GM23338 (cell line): ENCODE results near the gene AR. TPM values are rescaled to one million over a fixed set of nuclear protein-coding genes. Genes with fewer than 3 reads are reported as not detected.

Experiments used
- ATAC-seq: fragments of 200-7000 bp; cut with Tn5 transposase; 3 replicates; pipeline ENCODE4 v1.9.1; 2020
- DNase-seq: peaks from one replicate; pipeline ENCODE4 v3.0.0-alpha.2; 2015; ENCODE audit warnings: low spot score
- H2AFZ ChIP-seq: fragments of 200-600 bp; sonication (generic); 2 replicates; pipeline ENCODE4 v1.8.0; 2016; ENCODE audit warnings: antibody characterized with exemption, mild to moderate bottlenecking, moderate library complexity
- H3F3A ChIP-seq: fragments of 200-600 bp; sonication (generic); replicated peaks from 2 replicates; pipeline ENCODE4 v1.8.0; 2017; ENCODE audit warnings: antibody characterized with exemption, mixed run types, low read depth
- H3K27ac ChIP-seq: fragments of 200-600 bp; sonication (generic); 2 replicates; pipeline ENCODE4 v1.6.1; 2016; ENCODE audit warnings: low read depth
- H3K27me3 ChIP-seq: fragments of 200-600 bp; sonication (generic); 2 replicates; pipeline ENCODE4 v1.8.0; 2016; ENCODE audit warnings: mild to moderate bottlenecking, mixed run types, moderate library complexity; ENCODE audit not compliant: insufficient read depth
- H3K36me3 ChIP-seq: fragments of 200-600 bp; sonication (generic); 2 replicates; pipeline ENCODE4 v1.8.0; 2016; ENCODE audit warnings: mild to moderate bottlenecking; ENCODE audit not compliant: insufficient read depth
- H3K4me1 ChIP-seq: fragments of 200-600 bp; sonication (generic); 2 replicates; pipeline ENCODE4 v1.8.0; 2016; ENCODE audit warnings: mild to moderate bottlenecking, moderate library complexity; ENCODE audit not compliant: insufficient read depth
- H3K4me2 ChIP-seq: fragments of 200-600 bp; sonication (generic); 2 replicates; pipeline ENCODE4 v1.7.1; 2017; ENCODE audit warnings: mixed run types
- H3K4me3 ChIP-seq: fragments of 200-600 bp; sonication (generic); 2 replicates; pipeline ENCODE4 v1.6.1; 2016; ENCODE audit warnings: mixed run types
- H3K79me2 ChIP-seq: fragments of 200-600 bp; sonication (generic); replicated peaks from 2 replicates; pipeline ENCODE4 v1.8.0; 2017; ENCODE audit warnings: mild to moderate bottlenecking; ENCODE audit not compliant: insufficient read depth
- H3K9me2 ChIP-seq: fragments of 200-600 bp; sonication (generic); 2 replicates; pipeline ENCODE4 v1.8.0; 2017; ENCODE audit not compliant: insufficient read depth
- H4K20me1 ChIP-seq: fragments of 200-600 bp; sonication (generic); replicated peaks from 2 replicates; pipeline ENCODE4 v1.8.0; 2017; ENCODE audit warnings: mild to moderate bottlenecking; ENCODE audit not compliant: insufficient read depth
- H3K27ac Mint-ChIP-seq: 2 replicates; pipeline ENCODE4 v1.8.0; 2020; ENCODE audit warnings: inconsistent platforms, mild to moderate bottlenecking, moderate library complexity, mixed read lengths
- H3K27me3 Mint-ChIP-seq: 3 replicates; pipeline ENCODE4 v1.8.0; 2022; ENCODE audit warnings: low read depth, mild to moderate bottlenecking, moderate library complexity, mixed read lengths, inconsistent platforms; ENCODE audit not compliant: insufficient read depth, poor library complexity
- H3K36me3 Mint-ChIP-seq: 3 replicates; pipeline ENCODE4 v1.8.0; 2021; ENCODE audit warnings: low read depth, mild to moderate bottlenecking, inconsistent platforms, moderate library complexity, mixed read lengths
- H3K4me1 Mint-ChIP-seq: 3 replicates; pipeline ENCODE4 v1.8.0; 2020; ENCODE audit warnings: mild to moderate bottlenecking, inconsistent platforms, mixed read lengths
- H3K4me3 Mint-ChIP-seq: 3 replicates; pipeline ENCODE4 v1.8.0; 2021; ENCODE audit warnings: moderate library complexity, mild to moderate bottlenecking, inconsistent platforms, mixed read lengths
- H3K9me3 Mint-ChIP-seq: 3 replicates; pipeline ENCODE4 v1.8.0; 2020; ENCODE audit warnings: moderate library complexity, mild to moderate bottlenecking, inconsistent platforms, mixed read lengths
- CREB1 ChIP-seq: fragments of 250-450 bp; sonication (Bioruptor Pico); IDR thresholded peaks from 2 replicates; pipeline ENCODE4 v1.5.0; 2020; ENCODE audit warnings: low read depth, mild to moderate bottlenecking, moderate library complexity
- ETS1 ChIP-seq: IDR thresholded peaks from 2 replicates; pipeline ENCODE4 v1.6.1; 2016; ENCODE audit warnings: antibody characterized with exemption
- EZH2 ChIP-seq: fragments of 200-600 bp; sonication (generic); IDR thresholded peaks from one replicate; pipeline ENCODE4 v1.8.0; 2017; ENCODE audit warnings: antibody characterized with exemption, mild to moderate bottlenecking, low read depth; ENCODE audit not compliant: unreplicated experiment
- EZH2phosphoT487 ChIP-seq: fragments of 200-600 bp; sonication (generic); IDR thresholded peaks from one replicate; pipeline ENCODE4 v1.8.1; 2018; ENCODE audit warnings: antibody characterized with exemption; ENCODE audit not compliant: unreplicated experiment
- JUNB ChIP-seq: IDR thresholded peaks from one replicate; pipeline ENCODE4 v1.6.1; 2016; ENCODE audit warnings: antibody characterized with exemption; ENCODE audit not compliant: unreplicated experiment
- NANOG ChIP-seq: IDR thresholded peaks from 2 replicates; pipeline ENCODE4 v1.6.1; 2016; ENCODE audit warnings: antibody characterized with exemption, borderline replicate concordance
- POLR2AphosphoS5 ChIP-seq: IDR thresholded peaks from 2 replicates; pipeline ENCODE4 v1.6.1; 2016; ENCODE audit warnings: antibody characterized with exemption, low read depth
- REST ChIP-seq: IDR thresholded peaks from one replicate; pipeline ENCODE4 v1.6.1; 2018; ENCODE audit warnings: antibody characterized with exemption; ENCODE audit not compliant: unreplicated experiment
- STAT1 ChIP-seq: IDR thresholded peaks from one replicate; pipeline ENCODE4 v1.6.1; 2016; ENCODE audit warnings: antibody characterized with exemption; ENCODE audit not compliant: unreplicated experiment
- ZNF114 ChIP-seq: fragments of 250-450 bp; sonication (Bioruptor Pico); IDR thresholded peaks from 2 replicates; pipeline ENCODE4 v1.5.0; 2020; ENCODE audit warnings: mild to moderate bottlenecking, moderate library complexity
- ZNF331 ChIP-seq: fragments of 250-450 bp; sonication (Bioruptor Pico); IDR thresholded peaks from 2 replicates; pipeline ENCODE4 v1.5.0; 2020; ENCODE audit warnings: low read depth, mild to moderate bottlenecking, moderate library complexity
- polyA plus RNA-seq: library from polyadenylated mRNA; unstranded; fragments of >200 nt; fragmentation: Nextera tagmentation; extraction: Ambion mirVana; gene quantifications from 2 replicates; pipeline ENCODE4 v1.2.1, GENCODE V29; 2016
- total RNA-seq: library from RNA; depleted of rRNA; stranded (reverse); fragments of >200 nt; shearing (Covaris generic); gene quantifications from 2 replicates; pipeline ENCODE4 v1.2.3, GENCODE V29; 2014
- TF ChIP-seq, protein P1 (sequence below): fragments of 250-450 bp; sonication (Bioruptor Pico); IDR thresholded peaks from 2 replicates; pipeline ENCODE4 v1.5.0; 2020; ENCODE audit warnings: mild to moderate bottlenecking, moderate library complexity
- TF ChIP-seq, protein P2 (sequence below), 2 experiments: fragments of 200-600 bp in 1 of 2; sonication (generic) in 1 of 2; conservative IDR thresholded peaks; 2 replicates each; pipeline versions ENCODE4 v1.5.1 to v1.6.1; 2016 to 2017; ENCODE audit warnings: antibody characterized with exemption in 2 of 2, low read depth in 2 of 2, mild to moderate bottlenecking in 2 of 2, moderate library complexity in 1 of 2

The AR gene
- total and polyA plus RNA-seq, 2 experiments from 2014 or later, result 11.2 to 13.3 TPM

GRCh38 chrX:67599532-67599931 is 55.7 kb downstream of the AR start:
- no peaks in the 10 kb centered on the region for H3F3A ChIP-seq
- TF ChIP-seq REST (no peak), NANOG (no peak), JUNB (no peak), EZH2 (no peak), STAT1 (no peak), CREB1 (CRISPR knock-in tag) (no peak), EZH2phosphoT487 (no peak), ETS1 (no peak), ZNF331 (no peak), POLR2AphosphoS5 (no peak), ZNF114 (no peak)
- TF ChIP-seq, protein P1, sequence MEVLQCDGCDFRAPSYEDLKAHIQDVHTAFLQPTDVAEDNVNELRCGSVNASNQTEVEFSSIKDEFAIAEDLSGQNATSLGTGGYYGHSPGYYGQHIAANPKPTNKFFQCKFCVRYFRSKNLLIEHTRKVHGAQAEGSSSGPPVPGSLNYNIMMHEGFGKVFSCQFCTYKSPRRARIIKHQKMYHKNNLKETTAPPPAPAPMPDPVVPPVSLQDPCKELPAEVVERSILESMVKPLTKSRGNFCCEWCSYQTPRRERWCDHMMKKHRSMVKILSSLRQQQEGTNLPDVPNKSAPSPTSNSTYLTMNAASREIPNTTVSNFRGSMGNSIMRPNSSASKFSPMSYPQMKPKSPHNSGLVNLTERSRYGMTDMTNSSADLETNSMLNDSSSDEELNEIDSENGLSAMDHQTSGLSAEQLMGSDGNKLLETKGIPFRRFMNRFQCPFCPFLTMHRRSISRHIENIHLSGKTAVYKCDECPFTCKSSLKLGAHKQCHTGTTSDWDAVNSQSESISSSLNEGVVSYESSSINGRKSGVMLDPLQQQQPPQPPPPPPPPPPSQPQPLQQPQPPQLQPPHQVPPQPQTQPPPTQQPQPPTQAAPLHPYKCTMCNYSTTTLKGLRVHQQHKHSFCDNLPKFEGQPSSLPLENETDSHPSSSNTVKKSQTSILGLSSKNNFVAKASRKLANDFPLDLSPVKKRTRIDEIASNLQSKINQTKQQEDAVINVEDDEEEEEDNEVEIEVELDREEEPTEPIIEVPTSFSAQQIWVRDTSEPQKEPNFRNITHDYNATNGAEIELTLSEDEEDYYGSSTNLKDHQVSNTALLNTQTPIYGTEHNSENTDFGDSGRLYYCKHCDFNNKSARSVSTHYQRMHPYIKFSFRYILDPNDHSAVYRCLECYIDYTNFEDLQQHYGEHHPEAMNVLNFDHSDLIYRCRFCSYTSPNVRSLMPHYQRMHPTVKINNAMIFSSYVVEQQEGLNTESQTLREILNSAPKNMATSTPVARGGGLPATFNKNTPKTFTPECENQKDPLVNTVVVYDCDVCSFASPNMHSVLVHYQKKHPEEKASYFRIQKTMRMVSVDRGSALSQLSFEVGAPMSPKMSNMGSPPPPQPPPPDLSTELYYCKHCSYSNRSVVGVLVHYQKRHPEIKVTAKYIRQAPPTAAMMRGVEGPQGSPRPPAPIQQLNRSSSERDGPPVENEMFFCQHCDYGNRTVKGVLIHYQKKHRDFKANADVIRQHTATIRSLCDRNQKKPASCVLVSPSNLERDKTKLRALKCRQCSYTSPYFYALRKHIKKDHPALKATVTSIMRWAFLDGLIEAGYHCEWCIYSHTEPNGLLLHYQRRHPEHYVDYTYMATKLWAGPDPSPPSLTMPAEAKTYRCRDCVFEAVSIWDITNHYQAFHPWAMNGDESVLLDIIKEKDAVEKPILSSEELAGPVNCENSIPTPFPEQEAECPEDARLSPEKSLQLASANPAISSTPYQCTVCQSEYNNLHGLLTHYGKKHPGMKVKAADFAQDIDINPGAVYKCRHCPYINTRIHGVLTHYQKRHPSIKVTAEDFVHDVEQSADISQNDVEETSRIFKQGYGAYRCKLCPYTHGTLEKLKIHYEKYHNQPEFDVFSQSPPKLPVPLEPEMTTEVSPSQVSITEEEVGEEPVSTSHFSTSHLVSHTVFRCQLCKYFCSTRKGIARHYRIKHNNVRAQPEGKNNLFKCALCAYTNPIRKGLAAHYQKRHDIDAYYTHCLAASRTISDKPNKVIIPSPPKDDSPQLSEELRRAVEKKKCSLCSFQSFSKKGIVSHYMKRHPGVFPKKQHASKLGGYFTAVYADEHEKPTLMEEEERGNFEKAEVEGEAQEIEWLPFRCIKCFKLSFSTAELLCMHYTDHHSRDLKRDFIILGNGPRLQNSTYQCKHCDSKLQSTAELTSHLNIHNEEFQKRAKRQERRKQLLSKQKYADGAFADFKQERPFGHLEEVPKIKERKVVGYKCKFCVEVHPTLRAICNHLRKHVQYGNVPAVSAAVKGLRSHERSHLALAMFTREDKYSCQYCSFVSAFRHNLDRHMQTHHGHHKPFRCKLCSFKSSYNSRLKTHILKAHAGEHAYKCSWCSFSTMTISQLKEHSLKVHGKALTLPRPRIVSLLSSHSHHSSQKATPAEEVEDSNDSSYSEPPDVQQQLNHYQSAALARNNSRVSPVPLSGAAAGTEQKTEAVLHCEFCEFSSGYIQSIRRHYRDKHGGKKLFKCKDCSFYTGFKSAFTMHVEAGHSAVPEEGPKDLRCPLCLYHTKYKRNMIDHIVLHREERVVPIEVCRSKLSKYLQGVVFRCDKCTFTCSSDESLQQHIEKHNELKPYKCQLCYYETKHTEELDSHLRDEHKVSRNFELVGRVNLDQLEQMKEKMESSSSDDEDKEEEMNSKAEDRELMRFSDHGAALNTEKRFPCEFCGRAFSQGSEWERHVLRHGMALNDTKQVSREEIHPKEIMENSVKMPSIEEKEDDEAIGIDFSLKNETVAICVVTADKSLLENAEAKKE, result no peak
- TF ChIP-seq, protein P2, sequence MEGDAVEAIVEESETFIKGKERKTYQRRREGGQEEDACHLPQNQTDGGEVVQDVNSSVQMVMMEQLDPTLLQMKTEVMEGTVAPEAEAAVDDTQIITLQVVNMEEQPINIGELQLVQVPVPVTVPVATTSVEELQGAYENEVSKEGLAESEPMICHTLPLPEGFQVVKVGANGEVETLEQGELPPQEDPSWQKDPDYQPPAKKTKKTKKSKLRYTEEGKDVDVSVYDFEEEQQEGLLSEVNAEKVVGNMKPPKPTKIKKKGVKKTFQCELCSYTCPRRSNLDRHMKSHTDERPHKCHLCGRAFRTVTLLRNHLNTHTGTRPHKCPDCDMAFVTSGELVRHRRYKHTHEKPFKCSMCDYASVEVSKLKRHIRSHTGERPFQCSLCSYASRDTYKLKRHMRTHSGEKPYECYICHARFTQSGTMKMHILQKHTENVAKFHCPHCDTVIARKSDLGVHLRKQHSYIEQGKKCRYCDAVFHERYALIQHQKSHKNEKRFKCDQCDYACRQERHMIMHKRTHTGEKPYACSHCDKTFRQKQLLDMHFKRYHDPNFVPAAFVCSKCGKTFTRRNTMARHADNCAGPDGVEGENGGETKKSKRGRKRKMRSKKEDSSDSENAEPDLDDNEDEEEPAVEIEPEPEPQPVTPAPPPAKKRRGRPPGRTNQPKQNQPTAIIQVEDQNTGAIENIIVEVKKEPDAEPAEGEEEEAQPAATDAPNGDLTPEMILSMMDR (conservative IDR thresholded peaks at IDR 0.05; ENCODE audit: low read depth in 2 of 2), result no peak
- no peaks in the 10 kb centered on the region for H3K36me3 ChIP-seq
- H3K4me1 Mint-ChIP-seq, result peaks cover 13% of the 10 kb centered on the region
- H3K27me3 Mint-ChIP-seq, result no peaks in the 10 kb centered on the region
- no peak overlapping the region for H3K27ac ChIP-seq
- H3K9me2 ChIP-seq, result no peaks in the 10 kb centered on the region
- H3K27me3 ChIP-seq, result no peaks in the 10 kb centered on the region
- DNase-seq (no peak), ATAC-seq (no peak)
- no peaks in the 10 kb centered on the region for H3K9me3 Mint-ChIP-seq
- H3K4me2 ChIP-seq, result no peak overlapping the region
- H4K20me1 ChIP-seq, result no peaks in the 10 kb centered on the region
- no peaks in the 10 kb centered on the region for H3K36me3 Mint-ChIP-seq
- no peak overlapping the region for H3K4me3 Mint-ChIP-seq
- H2AFZ ChIP-seq, result no peak overlapping the region
- H3K79me2 ChIP-seq, result peaks cover 4% of the 10 kb centered on the region; the same call in 1 of the 2 replicates
- H3K27ac Mint-ChIP-seq, result no peak overlapping the region
- no peak overlapping the region for H3K4me3 ChIP-seq
- H3K4me1 ChIP-seq, result no peaks in the 10 kb centered on the region
